GM12878 (cell line): ENCODE data around the gene TSSC4. TPM values are rescaled to one million over a fixed set of nuclear protein-coding genes. Genes with fewer than 3 reads are reported as not detected.

Source experiments
- ATAC-seq: fragments of 200-7000 bp; cut with Tn5 transposase; 3 replicates; pipeline ENCODE4 v1.9.1; 2020; ENCODE audit warnings: mild to moderate bottlenecking, moderate library complexity
- BruUV-seq: library from RNA; stranded (reverse); fragments of 400-500 nt; replicated peaks from 2 replicates; lab custom pipeline; 2021; lab: Mats Ljungman, UMichigan
- CTCF ChIA-PET: fragments of 300-600 bp; sonication (Branson Sonifier 250); formaldehyde crosslinking; extraction: SDS; loops from one replicate; lab custom pipeline; 2021; ENCODE audit warnings: inconsistent platforms; lab: Yijun Ruan, JAX
- POLR2A ChIA-PET: fragments of 350-600 bp; formaldehyde crosslinking; extraction: SDS; loops from one replicate; lab custom pipeline; 2021; ENCODE audit warnings: inconsistent platforms; lab: Charles Lee
- RAD21 ChIA-PET: fragments of 300-600 bp; sonication (Branson Sonifier 250); formaldehyde crosslinking; loops from one replicate; lab custom pipeline; 2023; ENCODE audit warnings: antibody characterized with exemption; ENCODE audit not compliant: unreplicated experiment; lab: Charles Lee
- SMC1A ChIA-PET: fragments of 300-600 bp; sonication (Branson Sonifier 250); formaldehyde crosslinking; loops from one replicate; lab custom pipeline; 2023; ENCODE audit not compliant: unreplicated experiment, uncharacterized antibody; lab: Charles Lee
- DNase-seq: peaks from one replicate; pipeline ENCODE4 v3.0.0-alpha.2; 2011; ENCODE audit warnings: low read depth, low spot score
- FAIRE-seq: peaks from 3 replicates; lab custom pipeline; 2011; peaks lifted over from hg19 to GRCh38; lab: Jason Lieb, UNC
- H2AFZ ChIP-seq: 2 replicates; pipeline ENCODE4 v1.6.0; 2011; ENCODE audit warnings: low read depth, low read length, control low read depth; ENCODE audit not compliant: control insufficient read depth
- H3K27ac ChIP-seq: 2 replicates; pipeline ENCODE4 v1.5.1; 2011; ENCODE audit warnings: control low read depth; ENCODE audit not compliant: control insufficient read depth, insufficient read depth
- H3K27me3 ChIP-seq, 2 experiments: replicated peaks in 1 of 2; 2 replicates each; pipeline versions ENCODE4 v1.6.0 to v1.6.1; 2011; ENCODE audit warnings: low read length in 1 of 2; ENCODE audit not compliant: control insufficient read depth in 2 of 2, insufficient read depth in 2 of 2
- H3K36me3 ChIP-seq, 2 experiments: 2 replicates each; pipeline ENCODE4 v1.5.1; 2011; ENCODE audit warnings: low read length in 1 of 2; ENCODE audit not compliant: control insufficient read depth in 2 of 2, insufficient read depth in 2 of 2
- H3K4me1 ChIP-seq: 2 replicates; pipeline ENCODE4 v1.6.1; 2011; ENCODE audit warnings: mild to moderate bottlenecking, low read length, moderate library complexity, mixed read lengths; ENCODE audit not compliant: control insufficient read depth, insufficient read depth
- H3K4me2 ChIP-seq: 2 replicates; pipeline ENCODE4 v1.6.0; 2011; ENCODE audit warnings: control low read depth; ENCODE audit not compliant: control insufficient read depth, insufficient read depth
- H3K4me3 ChIP-seq: fragments of 200-600 bp; sonication (generic); 2 replicates; pipeline ENCODE4 v1.5.1; 2016
- H3K79me2 ChIP-seq: 2 replicates; pipeline ENCODE4 v1.6.0; 2011; ENCODE audit warnings: low read length; ENCODE audit not compliant: control insufficient read depth, insufficient read depth
- H3K9ac ChIP-seq: 2 replicates; pipeline ENCODE4 v1.8.0; 2011; ENCODE audit warnings: low read length, control low read depth, mixed read lengths; ENCODE audit not compliant: control insufficient read depth, insufficient read depth
- H3K9me3 ChIP-seq: replicated peaks from 3 replicates; pipeline ENCODE4 v1.5.1; 2011; ENCODE audit warnings: mild to moderate bottlenecking, low read length; ENCODE audit not compliant: control insufficient read depth, insufficient read depth
- H4K20me1 ChIP-seq: 2 replicates; pipeline ENCODE4 v1.6.0; 2011; ENCODE audit not compliant: control insufficient read depth, insufficient read depth
- FOXM1 ChIP-seq: IDR thresholded peaks from 2 replicates; pipeline ENCODE4 v1.6.1; 2012; ENCODE audit warnings: low read depth, mild to moderate bottlenecking, inconsistent platforms, low read length, moderate library complexity
- MYB ChIP-seq: fragments of 150-350 bp; IDR thresholded peaks from 2 replicates; pipeline ENCODE4 v1.6.1; 2014; ENCODE audit warnings: mild to moderate bottlenecking, low read depth, low read length, borderline replicate concordance
- RAD21 ChIP-seq: IDR thresholded peaks from 2 replicates; pipeline ENCODE4 v1.6.1; 2011; ENCODE audit warnings: mild to moderate bottlenecking, low read depth, low read length, moderate library complexity; ENCODE audit not compliant: insufficient read depth
- RB1 ChIP-seq: fragments of 450-650 bp; formaldehyde crosslinking; IDR thresholded peaks from 2 replicates; pipeline ENCODE4 v1.6.1; 2017; ENCODE audit warnings: mild to moderate bottlenecking, borderline replicate concordance
- SREBF2 ChIP-seq: IDR thresholded peaks from 2 replicates; pipeline ENCODE4 v1.6.1; 2012; ENCODE audit warnings: mild to moderate bottlenecking, low read length
- TCF7 ChIP-seq: IDR thresholded peaks from 2 replicates; pipeline ENCODE4 v1.6.1; 2014; ENCODE audit warnings: antibody characterized with exemption, borderline replicate concordance
- ZNF622 ChIP-seq: fragments of 450-650 bp; IDR thresholded peaks from 2 replicates; pipeline ENCODE4 v1.6.1; 2017; ENCODE audit warnings: mild to moderate bottlenecking, inconsistent platforms
- WGBS: methylation state at CpG from one replicate; pipeline ENCODE4 v1.1.6; 2016; ENCODE audit warnings: low lambda C conversion rate; ENCODE audit not compliant: insufficient replicate concordance, insufficient coverage; ENCODE audit errors: missing lambda C conversion rate; 5-methylcytosine and 5-hydroxymethylcytosine counted together
- in situ Hi-C: fragments of 300-500 bp; cut with MboI; formaldehyde crosslinking; loops from 9 replicates; pipeline ENCODE4 v1.14.3; 2018; ENCODE audit warnings: mixed read lengths
- intact Hi-C: fragments of 100-400 bp; cut with micrococcal nuclease; formaldehyde crosslinking; loops from one replicate; pipeline ENCODE4 v1.14.2; 2022; ENCODE audit not compliant: unreplicated experiment
- polyA plus RNA-seq, 11 experiments: library from polyadenylated mRNA; depleted of rRNA in 4 of 11; unstranded in 6 of 11; stranded (reverse) in 5 of 11; fragments of >200 nt; fragmentation: Nextera tagmentation in 4 of 11; fragmentation: Illumina TruSeq in 1 of 11; extraction: Ambion mirVana in 4 of 11; extraction: Trizol in 1 of 11; gene quantifications; 1 replicate in 1 of 11; 2 replicates in 10 of 11; pipeline versions ENCODE4 v1.2.1 to v1.2.3, GENCODE V29; 2011 to 2016; ENCODE audit warnings: inconsistent platforms in 2 of 11, missing spikeins in 2 of 11, low read depth in 1 of 11
- total RNA-seq, 4 experiments: library from RNA; depleted of rRNA in 3 of 4; stranded (reverse); fragments of >200 nt in 3 of 4; fragmentation: Illumina TruSeq in 1 of 4; extraction: Trizol in 1 of 4; gene quantifications; 2 replicates each; pipeline versions ENCODE4 v1.2.1 to v1.2.3, GENCODE V29; 2013 to 2021
- TF ChIP-seq, protein P1 (sequence below): fragments of 450-650 bp; IDR thresholded peaks from 2 replicates; pipeline ENCODE4 v1.6.1; 2016; ENCODE audit warnings: mild to moderate bottlenecking
- TF ChIP-seq, protein P2 (sequence below): fragments of 450-650 bp; IDR thresholded peaks from 2 replicates; pipeline ENCODE4 v1.6.1; 2014; ENCODE audit warnings: mild to moderate bottlenecking

The TSSC4 gene
- total and polyA plus RNA-seq, 10 of the 15 experiments (the other 5 are each of a cell fraction or from before 2014, with no cell fraction given) = 0.69 to 70.1 (median 25.7) TPM

DNA sequence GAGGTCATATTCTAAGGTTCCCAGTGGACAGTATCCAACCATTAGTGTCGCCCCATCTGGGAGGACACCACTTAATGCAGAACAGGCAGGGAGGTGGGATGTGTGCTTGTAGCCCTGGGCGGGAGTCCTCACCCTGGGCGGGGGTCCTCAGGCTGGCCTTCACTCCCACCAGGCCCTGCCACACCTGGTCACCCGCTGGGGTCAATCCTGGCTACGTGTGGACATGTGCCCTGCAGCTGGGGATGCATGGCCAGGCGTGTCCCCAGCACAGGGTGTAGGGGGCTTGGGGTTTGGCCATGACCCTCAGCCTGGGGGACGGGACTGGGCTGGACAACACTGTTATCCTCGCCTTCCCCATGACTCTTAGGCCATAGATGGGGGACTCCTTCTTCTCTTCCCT, 25.0 kb downstream of the TSSC4 start:
- H3K4me2 ChIP-seq = no peak overlapping the region
- no peak overlapping the region for H2AFZ ChIP-seq
- H3K79me2 ChIP-seq = no peaks in the 10 kb centered on the region
- POLR2A ChIA-PET = no interaction called here
- no peak for FAIRE-seq
- H3K9ac ChIP-seq = no peak overlapping the region
- no peaks in the 10 kb centered on the region for H3K4me1 ChIP-seq
- intact Hi-C loops = loop anchor here (10.0 kb wide), 1 partner anchor 59 kb away; no protein-coding TSS in a partner anchor
- no peaks in the 10 kb centered on the region for H3K36me3 ChIP-seq
- no peak for DNase-seq
- CTCF ChIA-PET = interaction anchor here (1.8 to 1.9 kb wide), 2 partner anchors 106 to 120 kb away, joined by 10 read pairs; no protein-coding TSS in a partner anchor
- H4K20me1 ChIP-seq = no peaks in the 10 kb centered on the region
- SMC1A ChIA-PET = no interaction called here
- BruUV-seq = no TSS peak
- no peaks in the 10 kb centered on the region for H3K27me3 ChIP-seq
- TF ChIP-seq TCF7 = no peak
- no peak for TF ChIP-seq SREBF2
- TF ChIP-seq, protein P1, sequence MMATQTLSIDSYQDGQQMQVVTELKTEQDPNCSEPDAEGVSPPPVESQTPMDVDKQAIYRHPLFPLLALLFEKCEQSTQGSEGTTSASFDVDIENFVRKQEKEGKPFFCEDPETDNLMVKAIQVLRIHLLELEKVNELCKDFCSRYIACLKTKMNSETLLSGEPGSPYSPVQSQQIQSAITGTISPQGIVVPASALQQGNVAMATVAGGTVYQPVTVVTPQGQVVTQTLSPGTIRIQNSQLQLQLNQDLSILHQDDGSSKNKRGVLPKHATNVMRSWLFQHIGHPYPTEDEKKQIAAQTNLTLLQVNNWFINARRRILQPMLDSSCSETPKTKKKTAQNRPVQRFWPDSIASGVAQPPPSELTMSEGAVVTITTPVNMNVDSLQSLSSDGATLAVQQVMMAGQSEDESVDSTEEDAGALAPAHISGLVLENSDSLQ = no peak
- TF ChIP-seq RB1 = no peak
- TF ChIP-seq MYB = no peak
- TF ChIP-seq, protein P2, sequence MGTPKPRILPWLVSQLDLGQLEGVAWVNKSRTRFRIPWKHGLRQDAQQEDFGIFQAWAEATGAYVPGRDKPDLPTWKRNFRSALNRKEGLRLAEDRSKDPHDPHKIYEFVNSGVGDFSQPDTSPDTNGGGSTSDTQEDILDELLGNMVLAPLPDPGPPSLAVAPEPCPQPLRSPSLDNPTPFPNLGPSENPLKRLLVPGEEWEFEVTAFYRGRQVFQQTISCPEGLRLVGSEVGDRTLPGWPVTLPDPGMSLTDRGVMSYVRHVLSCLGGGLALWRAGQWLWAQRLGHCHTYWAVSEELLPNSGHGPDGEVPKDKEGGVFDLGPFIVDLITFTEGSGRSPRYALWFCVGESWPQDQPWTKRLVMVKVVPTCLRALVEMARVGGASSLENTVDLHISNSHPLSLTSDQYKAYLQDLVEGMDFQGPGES = no peak
- TF ChIP-seq ZNF622 = no peak
- no peak for TF ChIP-seq FOXM1
- TF ChIP-seq RAD21 = no peak
- no peaks in the 10 kb centered on the region; the same call in 2 of the 3 replicates for H3K9me3 ChIP-seq
- no peak for ATAC-seq
- H3K27ac ChIP-seq = no peak overlapping the region
- 5% methylated on average over 8 of the region's 8 CpGs for WGBS
- RAD21 ChIA-PET = interaction anchor here (1.0 kb wide), 1 partner anchor 107 kb away, joined by 4 read pairs; no protein-coding TSS in a partner anchor
- no peak overlapping the region for H3K4me3 ChIP-seq
- in situ Hi-C loops = loop anchor here (5.0 kb wide), 2 partner anchors 107 to 452 kb away; no protein-coding TSS in a partner anchor
